ENCODE measurements around the gene HMGCS2.

The HMGCS2 gene

DNA sequence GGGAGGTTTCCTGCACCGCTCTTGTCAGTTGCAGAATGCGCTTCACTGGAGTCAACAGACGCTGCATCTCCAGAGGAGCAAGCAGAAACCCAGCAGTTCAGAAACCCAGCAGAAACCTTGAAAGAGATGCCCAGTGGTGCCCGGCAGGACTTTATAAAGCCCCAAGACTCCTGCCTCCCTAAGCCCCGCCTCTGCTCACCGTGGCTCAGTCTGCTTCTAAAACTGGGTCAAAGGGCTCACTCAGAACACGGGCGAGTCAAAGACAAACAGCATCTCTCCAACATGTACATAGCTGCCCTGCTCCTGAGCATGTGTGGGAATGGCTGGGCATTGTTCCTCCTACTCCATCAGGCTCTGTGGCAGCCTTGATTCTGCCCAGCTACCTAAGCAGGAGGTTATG is at the start of gene HMGCS2:
TSS of gene HMGCS2 (minus strand) at position 128 of the 400 bp plus-strand sequence. CDS start at position 67, 61 bp downstream.
- no peak for DNase-seq

GRCh38 chr1:119818181-119818580 is 49.5 kb upstream of the HMGCS2 start:
- DNase-seq = no peak

GRCh38 chr1:119816407-119816806 is 47.7 kb upstream of the HMGCS2 start:
- DNase-seq = no peak

DNA sequence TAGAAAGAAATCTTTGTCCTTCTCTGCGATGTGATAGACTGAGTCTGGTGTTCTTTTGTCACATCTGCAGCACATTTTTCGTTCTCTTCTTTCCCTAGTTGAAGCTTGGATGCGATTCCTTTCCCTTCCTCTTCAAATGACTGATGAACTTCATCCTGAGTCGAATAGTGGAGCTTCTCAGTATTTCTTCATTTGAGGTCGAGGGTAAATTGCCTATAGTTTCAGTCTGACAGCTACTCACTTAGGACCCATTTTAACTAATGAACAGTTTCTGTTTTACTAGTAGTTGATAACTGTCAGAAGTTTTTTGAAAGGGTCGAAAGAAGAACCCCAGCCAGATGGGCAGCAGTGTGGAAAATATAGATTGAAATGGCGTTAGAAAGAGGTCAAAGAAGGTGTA is 47.2 kb upstream of the HMGCS2 start:
- no peak for DNase-seq

- DNase-seq = no peak
These were observed 46.7 kb upstream of the HMGCS2 start for GRCh38 chr1:119815361-119815760.

- DNase-seq = no peak
These were observed 45.6 kb upstream of the HMGCS2 start for GRCh38 chr1:119814288-119814687.

- DNase-seq = no peak
These were observed 43.4 kb upstream of the HMGCS2 start for GRCh38 chr1:119811985-119812557.

DNA sequence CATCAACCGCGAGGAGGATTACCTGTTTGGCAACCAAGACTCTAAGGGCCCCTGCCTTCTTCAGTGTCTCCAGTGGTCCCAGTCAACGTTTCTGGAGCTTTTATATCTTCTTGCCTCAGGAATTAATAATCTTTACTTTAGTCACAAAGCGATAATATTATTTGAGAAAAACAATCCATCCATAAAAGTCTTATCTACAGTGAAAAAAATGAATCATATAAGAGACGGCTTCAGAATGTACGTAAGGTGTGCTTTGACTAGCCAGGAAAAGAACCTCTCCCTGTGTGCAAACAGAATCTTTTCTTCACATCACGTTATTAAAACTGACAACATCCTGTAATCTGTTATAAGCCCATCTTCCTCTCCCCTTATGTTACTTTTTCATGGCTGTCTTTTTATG is 42.7 kb upstream of the HMGCS2 start, which contains the start of gene REG4:
TSS of gene REG4 (minus strand) at position 74 of the 400 bp plus-strand sequence. CDS start 2,691 bp downstream, outside the sequence.
- no peak for DNase-seq

GRCh38 chr1:119808972-119809550 is 40.4 kb upstream of the HMGCS2 start:
- peak; percentile 59 for DNase-seq

- DNase-seq = no peak
These were observed 39.8 kb upstream of the HMGCS2 start for GRCh38 chr1:119808491-119808890.

GRCh38 chr1:119806489-119806888 is 37.8 kb upstream of the HMGCS2 start:
- DNase-seq = no peak

DNA sequence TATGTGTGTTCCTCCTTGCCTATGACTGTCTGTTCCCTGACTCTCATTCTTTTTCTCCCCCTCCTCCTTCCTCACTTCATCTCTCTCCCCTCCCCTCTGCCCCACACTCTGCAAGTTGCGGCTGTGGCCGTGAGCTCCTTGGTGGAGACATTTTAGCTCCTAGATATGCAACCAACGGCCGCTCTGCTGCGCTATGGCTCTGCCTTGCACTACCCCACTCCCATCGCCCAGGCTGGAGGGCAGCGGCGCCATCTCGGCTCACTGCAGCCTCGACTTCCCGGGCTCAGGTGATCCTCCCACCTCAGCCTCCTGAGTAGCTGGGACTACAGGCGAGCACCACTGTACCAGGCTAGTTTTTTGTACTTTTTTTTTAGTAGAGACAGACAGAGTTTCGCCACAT is 37.0 kb upstream of the HMGCS2 start:
- DNase-seq = no peak

DNA sequence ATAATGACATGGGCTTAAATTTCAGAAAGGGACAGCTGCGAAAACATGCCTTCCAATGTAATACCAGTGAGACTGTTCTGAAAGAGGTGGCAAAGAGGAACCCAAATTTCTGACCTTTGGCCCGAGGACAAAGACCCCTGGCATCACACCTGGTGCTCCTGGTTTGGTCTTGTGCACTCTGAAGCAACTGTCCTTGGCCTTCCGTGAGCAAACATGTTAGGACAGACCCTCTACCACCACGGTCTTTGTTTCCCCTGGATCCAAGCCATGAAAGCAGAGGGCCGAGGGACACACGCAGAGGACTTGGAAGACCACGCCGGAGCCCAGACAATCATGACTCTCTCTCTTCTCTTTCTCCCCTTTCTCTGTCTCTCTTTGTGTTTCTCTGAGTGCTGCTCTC is 36.5 kb upstream of the HMGCS2 start:
- DNase-seq = no peak

DNA sequence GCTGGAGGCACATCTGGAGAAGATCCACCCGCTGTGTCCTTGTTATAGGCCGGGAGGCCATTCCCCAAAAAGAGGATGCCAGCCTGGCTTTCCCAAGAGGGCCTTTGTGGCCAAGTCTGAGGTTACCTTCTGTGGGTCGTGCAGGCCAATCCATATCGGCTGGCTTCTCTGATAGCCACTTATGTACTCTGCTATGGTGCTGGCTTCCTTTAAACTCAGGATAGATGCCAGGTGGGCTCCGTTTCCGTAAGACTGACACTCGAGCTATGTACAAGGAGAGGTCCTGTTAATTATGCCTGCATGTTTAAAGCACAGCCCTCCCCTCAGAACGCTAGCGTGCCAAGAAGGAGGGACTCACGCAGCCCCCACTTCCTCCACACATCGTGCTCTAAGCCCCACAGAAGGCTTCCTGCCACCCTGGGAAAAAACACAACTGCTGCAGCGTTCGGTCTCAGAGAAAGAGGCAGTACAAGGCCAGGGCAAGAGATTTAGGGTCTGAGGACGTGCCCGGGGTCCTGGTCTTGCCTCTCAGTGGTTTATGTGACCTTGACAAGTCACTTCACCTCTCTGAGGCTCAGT is 31.0 kb upstream of the HMGCS2 start:
- DNase-seq = no peak

- DNase-seq = no peak
These were observed 30.3 kb upstream of the HMGCS2 start for GRCh38 chr1:119799003-119799402.

DNA sequence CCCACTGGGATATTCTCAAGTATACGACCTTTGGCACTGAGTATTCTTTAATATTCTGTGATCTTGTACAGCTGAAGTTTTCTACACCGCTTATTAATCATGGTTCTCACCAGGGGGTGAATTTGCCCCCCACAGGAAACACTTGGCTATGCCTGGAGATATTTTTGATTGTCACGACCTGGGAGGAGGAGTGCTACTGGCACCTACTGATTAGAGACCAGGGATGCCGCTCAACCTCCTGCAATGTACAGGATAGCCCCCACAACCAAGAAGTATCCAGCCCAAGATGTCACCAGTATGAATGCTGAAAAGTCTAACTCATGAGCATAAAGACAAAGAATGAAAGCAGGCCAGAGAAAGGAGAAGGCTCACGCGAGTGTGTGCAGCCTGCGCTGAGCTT is 28.9 kb upstream of the HMGCS2 start:
- no peak for DNase-seq

DNA sequence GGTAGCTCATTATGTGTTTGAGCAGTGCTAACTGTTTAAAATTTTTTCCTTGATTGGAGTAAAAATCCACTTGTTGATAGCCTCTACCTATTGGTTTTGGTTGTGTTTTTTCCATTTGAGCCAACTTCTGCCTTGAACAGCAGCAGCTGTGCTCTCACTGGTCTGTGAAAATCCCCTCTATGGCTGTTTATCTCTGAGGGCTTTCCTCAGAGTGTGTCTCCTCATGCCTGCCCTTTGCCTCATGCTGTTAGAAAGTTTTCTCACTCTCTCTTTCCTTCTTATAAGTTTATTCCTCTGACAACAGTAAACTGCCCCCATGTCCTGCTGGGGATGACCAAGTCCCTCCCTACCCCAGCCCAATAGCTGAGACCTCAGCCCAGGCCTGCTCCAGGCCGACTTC is 28.5 kb upstream of the HMGCS2 start:
- no peak for DNase-seq

DNA sequence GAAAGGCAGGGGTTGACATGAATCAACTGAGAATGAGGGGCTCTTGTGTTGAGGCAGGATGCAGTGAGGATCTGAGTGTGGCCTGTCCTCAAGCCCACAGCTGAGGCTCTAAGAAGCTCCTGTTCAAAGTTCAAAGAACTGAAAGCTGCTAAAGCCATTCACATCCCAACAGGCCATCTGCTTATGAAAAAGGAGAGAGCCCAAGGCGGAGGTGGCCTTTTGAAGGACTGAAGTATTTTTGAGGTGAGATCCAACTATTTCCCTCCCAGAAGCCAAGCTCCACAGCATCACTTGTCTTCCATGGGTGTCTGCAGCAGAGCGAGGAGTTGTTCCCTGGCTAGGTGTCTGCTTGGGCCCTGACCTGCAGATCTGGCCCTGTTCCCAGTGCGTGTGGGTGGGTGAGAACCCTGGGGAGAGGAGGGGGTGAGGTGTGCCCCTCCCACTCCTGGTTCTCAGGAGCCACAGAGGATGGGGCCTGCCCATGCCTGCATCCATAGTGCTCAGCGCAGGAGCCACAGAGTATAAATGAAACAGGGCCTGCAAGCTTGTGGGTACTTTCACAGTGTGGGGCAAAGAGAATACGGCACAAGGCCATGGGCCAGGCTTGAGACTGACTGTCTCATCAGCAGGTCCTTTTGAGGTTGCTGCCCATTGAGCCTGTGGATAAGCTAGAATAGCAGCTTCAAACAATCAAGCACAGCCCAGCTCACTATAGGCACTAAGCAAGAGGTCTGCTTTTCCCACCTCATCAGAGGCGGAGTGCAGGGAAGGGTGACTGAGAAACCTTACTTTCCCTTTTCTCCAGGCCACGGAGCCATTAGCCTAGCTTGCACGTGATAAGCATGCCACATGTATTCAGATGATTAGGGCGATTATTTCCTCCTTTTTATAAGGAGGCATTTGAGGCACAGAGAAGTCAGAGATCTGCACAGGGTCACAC is 26.8 kb upstream of the HMGCS2 start:
- no peak for DNase-seq

DNA sequence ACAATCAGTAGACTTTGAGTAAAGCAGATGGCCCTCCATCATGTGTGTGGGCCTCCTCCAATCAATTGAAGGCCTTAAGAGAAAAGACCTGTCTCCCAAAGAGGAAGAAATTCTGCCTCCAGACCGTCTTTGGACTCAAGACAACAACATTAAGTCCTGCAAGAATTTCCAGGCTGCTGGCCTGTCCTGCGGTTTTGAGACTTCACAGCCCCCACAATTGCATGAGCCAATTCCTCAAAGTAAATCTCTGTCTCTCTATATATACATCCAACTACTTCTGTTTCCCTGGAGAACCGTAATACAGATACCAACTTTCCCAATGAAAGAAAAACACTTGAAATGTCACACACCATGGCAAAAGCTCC is 26.2 kb upstream of the HMGCS2 start:
- no peak for DNase-seq

DNA sequence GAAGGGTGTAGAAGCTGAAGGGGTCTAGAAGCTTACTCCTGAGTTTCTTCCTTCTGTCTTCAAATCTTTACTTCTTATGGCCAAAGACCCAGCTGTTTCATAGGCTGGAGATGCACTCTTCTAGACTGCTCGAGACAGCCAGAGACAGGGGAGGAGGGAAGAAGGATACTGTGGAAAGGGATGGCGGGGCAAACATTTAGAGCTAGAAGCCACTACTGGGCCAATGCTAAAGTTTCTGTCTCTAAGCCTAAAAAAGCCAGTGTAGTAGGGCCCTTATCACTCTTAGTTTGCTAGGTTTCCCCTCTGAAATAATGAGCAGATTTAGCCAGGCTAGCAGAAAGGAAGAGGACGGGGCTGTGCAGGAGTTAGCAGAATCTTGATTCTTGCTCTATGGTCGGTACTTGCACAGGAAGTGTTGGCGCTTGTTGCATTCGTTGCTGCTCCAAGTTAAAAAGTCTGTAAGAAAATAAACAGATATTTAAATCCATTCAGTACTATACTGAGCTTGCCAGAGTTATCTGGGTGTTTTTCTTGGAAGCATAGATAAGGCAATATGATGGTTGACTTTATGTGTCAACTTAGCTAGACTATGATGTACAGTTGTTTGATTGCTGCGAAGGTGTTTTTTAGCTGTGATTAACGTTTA is 25.6 kb upstream of the HMGCS2 start:
- DNase-seq = no peak

DNA sequence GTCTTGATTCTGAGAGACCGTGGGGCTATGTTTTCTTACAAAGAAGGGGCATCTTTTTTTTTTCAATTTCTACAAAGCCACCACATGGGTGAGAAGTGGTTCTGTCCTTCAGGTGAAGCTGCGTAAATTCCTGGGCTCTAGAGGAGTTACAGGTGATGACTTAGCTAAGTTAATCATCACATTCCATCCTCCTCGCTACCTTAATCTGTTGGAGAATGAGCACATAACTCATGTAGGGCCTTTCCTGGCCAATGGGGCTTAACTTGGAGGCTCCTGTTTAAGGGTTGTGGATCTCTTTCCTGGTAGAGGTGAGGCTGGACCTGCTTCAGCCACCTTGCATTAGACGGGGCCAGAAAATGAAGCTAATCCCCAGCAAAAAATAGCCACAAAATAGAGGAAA is 22.7 kb upstream of the HMGCS2 start:
- no peak for DNase-seq

DNA sequence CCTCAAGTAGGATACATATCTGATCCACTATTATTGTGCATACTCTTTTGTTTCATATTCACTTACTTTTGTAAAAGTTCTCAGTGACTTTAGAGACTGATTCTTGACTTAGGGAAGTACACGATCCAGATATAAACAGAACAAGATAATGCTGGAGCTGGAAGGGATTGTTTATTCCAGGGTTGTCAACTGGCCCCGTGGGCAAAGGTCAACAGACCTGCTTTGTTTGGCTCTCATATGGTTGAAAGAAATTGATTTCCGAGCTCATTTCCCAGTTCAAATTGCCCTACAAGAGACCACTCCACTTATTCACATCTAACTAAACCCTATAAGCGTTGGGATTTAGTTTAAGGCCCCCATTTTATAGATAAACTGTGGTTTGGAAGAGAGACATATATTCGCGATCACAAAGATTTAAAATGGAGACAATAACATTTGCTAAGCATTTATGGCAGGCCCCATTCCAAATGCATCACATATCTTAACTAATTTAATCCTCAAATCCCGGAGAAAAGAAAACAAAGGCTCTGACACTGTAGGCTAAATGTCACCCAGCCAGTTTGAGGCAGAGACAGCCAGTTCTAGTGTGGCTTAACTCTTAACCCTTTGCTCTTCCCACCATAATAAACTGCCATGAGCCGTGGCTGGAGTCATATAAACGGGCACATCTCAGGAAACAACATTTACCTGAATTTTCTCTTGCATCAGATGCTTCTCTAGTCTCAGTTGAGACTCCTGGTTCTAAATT is 21.9 kb upstream of the HMGCS2 start:
- no peak for DNase-seq

All from NCI-H2171 treated with DMSO at 0.1 percent for 48 hours (cell line).